Melanocyte of skin (primary cell): ENCODE data around the gene KRTAP4-6. TPM values are rescaled to one million over a fixed set of nuclear protein-coding genes. Genes with fewer than 3 reads are reported as not detected.

ENCODE experiments used
- small RNA-seq, 2 donors: library from RNA; depleted of rRNA; stranded (forward); fragments of <200 nt; gene quantifications; one replicate each; pipeline ENCODE3, GENCODE V24; 2012
- total RNA-seq, 2 donors: library from RNA; depleted of rRNA; stranded (reverse); fragments of >200 nt; gene quantifications; 2 replicates each; pipeline ENCODE4 v1.2.3, GENCODE V29; 2012

KRTAP4-6 gene
- total RNA-seq, result not detected

GRCh38 chr17:41140360-41141131 is at the start of gene KRTAP4-6:
Gene KRTAP4-6, minus strand, starts transcription at chr17:41140544. Its CDS starts 57 bp downstream, at chr17:41140487.

DNA sequence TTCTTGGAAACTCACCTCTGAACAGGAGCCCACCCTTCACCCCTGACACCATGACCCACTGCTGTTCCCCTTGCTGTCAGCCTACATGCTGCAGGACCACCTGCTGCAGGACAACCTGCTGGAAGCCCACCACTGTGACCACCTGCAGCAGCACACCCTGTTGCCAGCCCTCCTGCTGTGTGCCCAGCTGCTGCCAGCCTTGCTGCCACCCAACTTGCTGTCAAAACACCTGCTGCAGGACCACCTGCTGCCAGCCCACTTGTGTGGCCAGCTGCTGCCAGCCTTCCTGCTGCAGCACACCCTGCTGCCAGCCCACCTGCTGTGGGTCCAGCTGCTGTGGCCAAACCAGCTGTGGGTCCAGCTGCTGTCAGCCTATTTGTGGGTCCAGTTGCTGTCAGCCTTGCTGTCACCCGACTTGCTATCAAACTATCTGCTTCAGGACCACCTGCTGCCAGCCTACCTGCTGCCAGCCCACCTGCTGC is 49.5 kb upstream of the KRTAP4-6 start, which contains the start of gene KRTAP9-1:
TSS of gene KRTAP9-1 (plus strand) at position 51 of the 482 bp plus-strand sequence. CDS start at position 51, 0 bp downstream.

GRCh38 chr17:41184480-41184961 is 44.2 kb upstream of the KRTAP4-6 start, which contains the start of gene KRTAP4-1:
Gene KRTAP4-1, minus strand, starts transcription at chr17:41184911. Its CDS starts 57 bp downstream, at chr17:41184854.

DNA sequence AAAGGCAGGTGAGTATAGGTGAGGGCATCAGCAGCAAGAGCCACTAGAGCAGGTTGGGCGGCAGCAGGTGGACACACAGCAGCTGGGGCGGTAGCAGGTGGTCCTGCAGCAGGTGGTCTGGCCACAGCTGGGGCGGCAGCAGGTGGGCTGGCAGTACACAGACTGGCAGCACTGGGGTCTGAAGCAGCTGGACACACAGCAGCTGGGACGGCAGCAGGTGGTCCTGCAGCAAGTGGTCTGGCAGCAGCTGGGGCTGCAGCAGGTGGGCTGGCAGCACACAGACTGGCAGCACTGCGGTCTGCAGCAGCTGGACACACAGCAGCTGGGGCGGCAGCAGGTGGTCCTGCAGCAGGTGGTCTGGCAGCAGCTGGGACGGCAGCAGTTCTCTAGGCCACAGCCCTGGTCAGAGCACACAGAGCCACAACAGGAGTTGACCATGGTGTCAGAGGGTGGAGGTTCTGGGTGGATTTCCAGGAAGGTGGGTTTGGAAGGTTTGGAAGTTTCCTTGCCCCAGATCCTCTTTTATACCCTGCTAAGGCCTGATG is 37.5 kb upstream of the KRTAP4-6 start, which contains the start of gene KRTAP4-2:
TSS of gene KRTAP4-2 (minus strand) at position 495 of the 545 bp plus-strand sequence. CDS start at position 438, 57 bp downstream.

DNA sequence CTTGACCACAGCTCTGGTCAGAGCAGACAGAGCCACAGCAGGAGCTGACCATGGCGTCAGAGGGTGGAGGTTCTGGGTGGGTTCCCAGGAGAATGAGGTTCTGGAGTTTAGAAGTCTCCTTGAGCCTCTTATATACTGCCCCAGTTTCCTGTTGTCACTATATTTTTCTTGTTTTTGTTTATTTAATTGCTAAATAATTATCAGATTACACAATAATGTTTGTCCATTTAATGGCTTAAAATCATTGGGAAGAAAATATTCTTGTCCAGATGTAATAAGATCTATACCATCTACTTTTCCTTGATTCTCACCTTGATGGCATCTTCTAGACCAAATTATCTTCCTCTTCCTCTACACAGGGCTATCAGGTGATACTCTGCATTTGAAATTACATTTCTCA is 27.8 kb upstream of the KRTAP4-6 start, which contains the start of gene KRTAP4-3:
TSS of gene KRTAP4-3 (minus strand) at position 101 of the 400 bp plus-strand sequence. CDS start at position 52, 49 bp downstream.

GRCh38 chr17:41160648-41161047 is 20.3 kb upstream of the KRTAP4-6 start, which contains the start of gene KRTAP4-4:
Gene KRTAP4-4, minus strand, starts transcription at chr17:41160748. Its CDS starts 57 bp downstream, at chr17:41160691.

DNA sequence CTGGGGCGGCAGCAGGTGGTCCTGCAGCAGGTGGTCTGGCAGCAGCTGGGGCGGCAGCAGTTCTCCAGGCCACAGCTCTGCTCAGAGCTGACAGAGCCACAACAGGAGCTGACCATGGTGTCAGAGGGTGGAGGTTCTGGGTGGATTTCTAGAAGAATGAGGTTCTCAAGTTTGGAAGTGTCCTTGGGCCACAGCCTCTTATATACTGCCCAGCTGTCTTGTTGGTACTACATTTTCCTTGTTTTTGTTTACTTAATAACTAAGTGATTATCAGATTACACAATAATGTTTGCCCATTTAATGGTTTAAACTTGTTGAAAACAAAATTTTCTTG is 9.3 kb upstream of the KRTAP4-6 start, which contains the start of gene KRTAP4-5:
TSS of gene KRTAP4-5 (minus strand) at position 174 of the 334 bp plus-strand sequence. CDS start at position 116, 58 bp downstream.

GRCh38 chr17:41123991-41124371 is 16.4 kb downstream of the KRTAP4-6 start, which contains the start of gene KRTAP4-12:
Gene KRTAP4-12, minus strand, starts transcription at chr17:41124182. Its CDS starts 60 bp downstream, at chr17:41124122.

DNA sequence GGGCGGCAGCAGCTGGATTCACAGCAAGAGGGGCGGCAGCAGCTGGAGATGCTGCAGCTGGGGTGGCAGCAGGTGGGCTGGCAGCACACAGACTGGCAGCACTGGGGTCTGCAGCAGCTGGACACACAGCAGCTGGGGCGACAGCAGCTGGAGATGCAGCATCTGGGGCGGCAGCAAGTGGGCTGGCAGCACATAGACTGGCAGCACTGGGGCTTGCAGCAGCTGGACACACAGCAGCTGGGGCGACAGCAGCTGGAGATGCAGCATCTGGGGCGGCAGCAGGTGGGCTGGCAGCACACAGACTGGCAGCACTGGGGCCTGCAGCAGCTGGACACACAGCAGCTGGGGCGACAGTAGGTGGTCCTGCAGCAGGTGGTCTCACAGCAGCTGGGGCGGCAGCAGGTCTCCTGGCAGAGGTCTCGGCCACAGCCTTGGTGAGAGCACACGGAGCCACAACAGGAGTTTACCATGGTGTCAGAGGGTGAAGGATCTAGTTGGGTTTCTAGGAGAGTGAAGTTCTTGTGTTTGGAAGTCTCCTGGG is 22.4 kb downstream of the KRTAP4-6 start, which contains the start of gene KRTAP4-11:
TSS of gene KRTAP4-11 (minus strand) at position 528 of the 541 bp plus-strand sequence. CDS start at position 470, 58 bp downstream.

GRCh38 chr17:41105347-41105746 is 35.0 kb downstream of the KRTAP4-6 start, which contains the start of gene KRTAP4-9:
Gene KRTAP4-9, plus strand, starts transcription at chr17:41105389. Its CDS starts 0 bp downstream, at chr17:41105389.

DNA sequence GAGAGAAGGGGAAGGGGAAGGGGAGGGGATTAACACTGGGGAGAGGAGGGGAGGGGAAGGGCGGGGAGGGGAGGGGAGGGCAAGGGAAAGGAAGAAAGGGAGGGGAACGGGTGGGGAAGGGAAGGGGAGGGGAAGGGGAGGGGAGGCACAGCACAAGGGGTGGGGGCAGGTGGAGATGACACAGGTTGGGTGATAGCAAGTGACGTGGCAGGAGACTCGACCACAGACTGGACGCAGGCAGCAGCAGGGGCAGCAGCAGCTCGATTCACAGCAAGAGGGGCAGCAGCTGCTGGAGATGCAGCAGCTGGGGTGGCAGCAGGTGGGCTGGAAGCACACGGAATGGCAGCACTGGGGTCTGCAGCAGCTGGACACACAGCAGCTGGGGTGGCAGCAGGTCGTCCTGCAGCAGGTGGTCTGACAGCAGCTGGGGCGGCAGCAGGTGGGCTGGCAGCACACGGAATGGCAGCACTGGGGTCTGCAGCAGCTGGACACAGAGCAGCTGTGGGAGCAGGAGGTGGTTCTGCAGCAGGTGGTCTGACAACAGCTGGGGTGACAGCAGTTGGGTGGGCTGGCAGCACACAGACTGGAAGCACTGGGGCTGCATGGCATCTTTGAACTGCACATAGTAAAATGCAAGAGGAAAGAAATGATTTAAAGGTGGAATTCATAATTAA is 38.6 kb downstream of the KRTAP4-6 start, which contains the start of gene KRTAP4-16:
TSS of gene KRTAP4-16 (minus strand) at position 624 of the 674 bp plus-strand sequence. CDS start at position 624, 0 bp downstream.

GRCh38 chr17:41098042-41098441 is 42.3 kb downstream of the KRTAP4-6 start, which contains the start of gene KRTAP4-8:
Gene KRTAP4-8, minus strand, starts transcription at chr17:41098142. Its CDS starts 58 bp downstream, at chr17:41098084.

Small RNAs within 50 kb of the gene (small RNA-seq; reads per million reads assigned to genes)
- 0 reads per million in 2 donors for gene KRTAP4-17P

Other genes starting within 250 kb of the KRTAP4-6 start
- gene KRT23, start 202.9 kb downstream of the KRTAP4-6 start, total RNA-seq, result not detected
- gene KRT39, start 173.6 kb downstream of the KRTAP4-6 start, total RNA-seq, result not detected
- gene KRT40, start 156.2 kb downstream of the KRTAP4-6 start, total RNA-seq, result not detected
- gene KRTAP3-3, start 146.4 kb downstream of the KRTAP4-6 start, total RNA-seq, result not detected
- gene KRTAP3-2, start 140.6 kb downstream of the KRTAP4-6 start, total RNA-seq, result not detected
- gene KRTAP3-1, start 131.4 kb downstream of the KRTAP4-6 start, total RNA-seq, result not detected
- gene KRTAP1-5, start 113.3 kb downstream of the KRTAP4-6 start, total RNA-seq, result not detected
- gene KRTAP1-4, start 110.3 kb downstream of the KRTAP4-6 start, total RNA-seq, result not detected
- gene KRTAP1-3, start 105.7 kb downstream of the KRTAP4-6 start, total RNA-seq, result not detected
- not detected for gene KRTAP1-1, start 99.1 kb downstream of the KRTAP4-6 start, total RNA-seq
- not detected for gene KRTAP2-1, start 93.2 kb downstream of the KRTAP4-6 start, total RNA-seq
- gene KRTAP2-2, start 85.3 kb downstream of the KRTAP4-6 start, total RNA-seq, result not detected
- not detected for gene KRTAP2-3, start 80.4 kb downstream of the KRTAP4-6 start, total RNA-seq
- gene KRTAP2-4, start 74.7 kb downstream of the KRTAP4-6 start, total RNA-seq, result not detected
- not detected for gene KRTAP4-7, start 56.4 kb downstream of the KRTAP4-6 start, total RNA-seq
- not detected for gene KRTAP4-8, start 42.4 kb downstream of the KRTAP4-6 start, total RNA-seq
- gene KRTAP4-16, start 38.3 kb downstream of the KRTAP4-6 start, total RNA-seq, result not detected
- gene KRTAP4-9, start 35.2 kb downstream of the KRTAP4-6 start, total RNA-seq, result not detected
- gene KRTAP4-11, start 22.2 kb downstream of the KRTAP4-6 start, total RNA-seq, result not detected
- gene KRTAP4-12, start 16.4 kb downstream of the KRTAP4-6 start, total RNA-seq, result not detected
- gene KRTAP4-5, start 9.3 kb upstream of the KRTAP4-6 start, total RNA-seq, result not detected
- not detected for gene KRTAP4-4, start 20.2 kb upstream of the KRTAP4-6 start, total RNA-seq
- not detected for gene KRTAP4-3, start 27.7 kb upstream of the KRTAP4-6 start, total RNA-seq
- gene KRTAP4-2, start 37.7 kb upstream of the KRTAP4-6 start, total RNA-seq, result not detected
- not detected for gene KRTAP4-1, start 44.4 kb upstream of the KRTAP4-6 start, total RNA-seq
- not detected for gene KRTAP9-1, start 49.3 kb upstream of the KRTAP4-6 start, total RNA-seq
- not detected for gene KRTAP9-2, start 86.1 kb upstream of the KRTAP4-6 start, total RNA-seq
- not detected for gene KRTAP9-3, start 91.9 kb upstream of the KRTAP4-6 start, total RNA-seq
- not detected for gene KRTAP9-8, start 97.5 kb upstream of the KRTAP4-6 start, total RNA-seq
- not detected for gene KRTAP9-4, start 109.1 kb upstream of the KRTAP4-6 start, total RNA-seq
- not detected for gene KRTAP9-9, start 114.8 kb upstream of the KRTAP4-6 start, total RNA-seq
- not detected for gene KRTAP9-6, start 124.8 kb upstream of the KRTAP4-6 start, total RNA-seq
- not detected for gene KRTAP9-7, start 135.2 kb upstream of the KRTAP4-6 start, total RNA-seq
- gene KRTAP29-1, start 162.3 kb upstream of the KRTAP4-6 start, total RNA-seq, result not detected
- gene KRTAP16-1, start 168.8 kb upstream of the KRTAP4-6 start, total RNA-seq, result not detected
- gene KRTAP17-1, start 175.2 kb upstream of the KRTAP4-6 start, total RNA-seq, result not detected
- gene KRT33A, start 210.3 kb upstream of the KRTAP4-6 start, total RNA-seq, result not detected
- not detected for gene KRT33B, start 229.3 kb upstream of the KRTAP4-6 start, total RNA-seq
- gene KRT34, start 241.8 kb upstream of the KRTAP4-6 start, total RNA-seq, result not detected